Eye (tissue), 1 donor: ENCODE measurements around the gene STAP2.
"Not testable (repeated sequence)": the region's sequence is repeated elsewhere in the genome, so short reads cannot be mapped to it uniquely, and the experiment has no call there.

ENCODE experiments used
- DNase-seq: peaks from one replicate; pipeline ENCODE4 v3.0.0-alpha.2; 2015

The STAP2 gene

GRCh38 chr19:4357095-4357797 lies 18.6 kb upstream of the STAP2 start:
- no peak for DNase-seq

GRCh38 chr19:4354897-4355296 lies 16.3 kb upstream of the STAP2 start:
- DNase-seq: no peak

- DNase-seq: no peak
Observed at GRCh38 chr19:4354282-4354681, 15.7 kb upstream of the STAP2 start.

GRCh38 chr19:4352701-4353121 lies 14.1 kb upstream of the STAP2 start:
- peak; percentile 82 for DNase-seq

- no peak for DNase-seq
Observed at GRCh38 chr19:4350726-4351125, 12.1 kb upstream of the STAP2 start.

- DNase-seq: no peak
Observed at GRCh38 chr19:4350111-4350510, 11.5 kb upstream of the STAP2 start.

GRCh38 chr19:4349225-4349624 lies 10.6 kb upstream of the STAP2 start:
- not testable (repeated sequence) for DNase-seq

- DNase-seq: no peak
Observed at GRCh38 chr19:4347521-4347920, 8.9 kb upstream of the STAP2 start.

GRCh38 chr19:4346020-4346383 lies 7.4 kb upstream of the STAP2 start:
- DNase-seq: no peak

- DNase-seq: no peak
Observed at GRCh38 chr19:4345342-4346019, 6.9 kb upstream of the STAP2 start.

- peak; percentile 97 for DNase-seq
Observed at GRCh38 chr19:4343370-4344307, 5.0 kb upstream of the STAP2 start, which contains the start of gene MPND. Gene MPND, plus strand, starts transcription at chr19:4343562. Its CDS starts 32 bp downstream, at chr19:4343594.

- peak; percentile 100 for DNase-seq
Observed at GRCh38 chr19:4342615-4343369, 4.2 kb upstream of the STAP2 start.

- no peak for DNase-seq
Observed at GRCh38 chr19:4342314-4342614, 3.6 kb upstream of the STAP2 start.

- peak; percentile 45 for DNase-seq
Observed at GRCh38 chr19:4337906-4338440, 654 bp downstream of the STAP2 start.

GRCh38 chr19:4334929-4335570 lies 3.6 kb downstream of the STAP2 start:
- DNase-seq: no peak

GRCh38 chr19:4329858-4330257 lies 8.8 kb downstream of the STAP2 start:
- DNase-seq: no peak

GRCh38 chr19:4328991-4329681 lies 9.5 kb downstream of the STAP2 start:
- DNase-seq: not testable (repeated sequence)

GRCh38 chr19:4328243-4328990 lies 10.2 kb downstream of the STAP2 start:
- DNase-seq: peak; percentile 99

- no peak for DNase-seq
Observed at GRCh38 chr19:4327877-4328242, 10.8 kb downstream of the STAP2 start.

- DNase-seq: peak; percentile 80
Observed at GRCh38 chr19:4327252-4327876, 11.3 kb downstream of the STAP2 start.
